HG02885 (cell line): ENCODE data around the gene CAMK1D.
A peak's percentile ranks its signal among the peaks of the same experiment; 100 is the strongest.

Experiments used
- ATAC-seq: cut with Tn5 transposase; IDR thresholded peaks from one replicate; pipeline ENCODE4 v1.9.1; 2021; ENCODE audit warnings: mild to moderate bottlenecking; ENCODE audit not compliant: unreplicated experiment, poor library complexity

CAMK1D gene

GRCh38 chr10:12448729-12449391 lies 99.5 kb downstream of the CAMK1D start:
- peak; percentile 88 for ATAC-seq

GRCh38 chr10:12455318-12455717 lies 106.0 kb downstream of the CAMK1D start:
- ATAC-seq, result no peak

GRCh38 chr10:12455766-12456165 lies 106.4 kb downstream of the CAMK1D start:
- ATAC-seq, result no peak

GRCh38 chr10:12459340-12459739 lies 110.0 kb downstream of the CAMK1D start:
- ATAC-seq, result no peak

- no peak for ATAC-seq
These were observed 110.4 kb downstream of the CAMK1D start for GRCh38 chr10:12459762-12460161.

GRCh38 chr10:12463459-12463838 lies 114.1 kb downstream of the CAMK1D start:
- ATAC-seq, result no peak

GRCh38 chr10:12465385-12466136 lies 116.2 kb downstream of the CAMK1D start:
- ATAC-seq, result no peak

- no peak for ATAC-seq
These were observed 117.5 kb downstream of the CAMK1D start for GRCh38 chr10:12466704-12467305.

GRCh38 chr10:12469345-12469744 lies 120.0 kb downstream of the CAMK1D start:
- ATAC-seq, result no peak

- no peak for ATAC-seq
These were observed 121.4 kb downstream of the CAMK1D start for GRCh38 chr10:12470719-12471118.

GRCh38 chr10:12471135-12471534 lies 121.8 kb downstream of the CAMK1D start:
- no peak for ATAC-seq

- no peak for ATAC-seq
These were observed 124.1 kb downstream of the CAMK1D start for GRCh38 chr10:12473491-12473890.

- no peak for ATAC-seq
These were observed 125.5 kb downstream of the CAMK1D start for GRCh38 chr10:12474727-12475412.

- ATAC-seq, result no peak
These were observed 127.3 kb downstream of the CAMK1D start for GRCh38 chr10:12476656-12477055.

- no peak for ATAC-seq
These were observed 130.1 kb downstream of the CAMK1D start for GRCh38 chr10:12479437-12479844.

- ATAC-seq, result no peak
These were observed 130.6 kb downstream of the CAMK1D start for GRCh38 chr10:12479924-12480323.

GRCh38 chr10:12480440-12480839 lies 131.1 kb downstream of the CAMK1D start:
- no peak for ATAC-seq

GRCh38 chr10:12481924-12482323 lies 132.6 kb downstream of the CAMK1D start:
- ATAC-seq, result no peak

- ATAC-seq, result no peak
These were observed 133.2 kb downstream of the CAMK1D start for GRCh38 chr10:12482587-12482986.

- ATAC-seq, result peak; percentile 42
These were observed 134.9 kb downstream of the CAMK1D start for GRCh38 chr10:12484002-12484918.
